GM23338 (cell line): Measurements from ENCODE around the gene MYO9A.

Experiments
- CREB1 ChIP-seq: fragments of 250-450 bp; sonication (Bioruptor Pico); IDR thresholded peaks from 2 replicates; pipeline ENCODE4 v1.5.0; 2020; ENCODE audit warnings: low read depth, mild to moderate bottlenecking, moderate library complexity
- CTCF ChIP-seq, 2 experiments: fragments of 200-600 bp in 1 of 2; sonication (generic) in 1 of 2; conservative IDR thresholded peaks; 2 replicates each; pipeline versions ENCODE4 v1.5.1 to v1.6.1; 2016 to 2017; ENCODE audit warnings: antibody characterized with exemption in 2 of 2, low read depth in 2 of 2, mild to moderate bottlenecking in 2 of 2, moderate library complexity in 1 of 2
- EZH2 ChIP-seq: fragments of 200-600 bp; sonication (generic); IDR thresholded peaks from one replicate; pipeline ENCODE4 v1.8.0; 2017; ENCODE audit warnings: antibody characterized with exemption, mild to moderate bottlenecking, low read depth; ENCODE audit not compliant: unreplicated experiment
- EZH2phosphoT487 ChIP-seq: fragments of 200-600 bp; sonication (generic); IDR thresholded peaks from one replicate; pipeline ENCODE4 v1.8.1; 2018; ENCODE audit warnings: antibody characterized with exemption; ENCODE audit not compliant: unreplicated experiment
- JUNB ChIP-seq: IDR thresholded peaks from one replicate; pipeline ENCODE4 v1.6.1; 2016; ENCODE audit warnings: antibody characterized with exemption; ENCODE audit not compliant: unreplicated experiment
- POLR2AphosphoS5 ChIP-seq: IDR thresholded peaks from 2 replicates; pipeline ENCODE4 v1.6.1; 2016; ENCODE audit warnings: antibody characterized with exemption, low read depth

- TF ChIP-seq CTCF (conservative IDR thresholded peaks at IDR 0.05; ENCODE audit: low read depth in 2 of 2) (no peak), CREB1 (CRISPR knock-in tag) (no peak), EZH2phosphoT487 (no peak), EZH2 (no peak), POLR2AphosphoS5 (no peak), JUNB (no peak)
Observed at GRCh38 chr15:72106068-72106467, 11.9 kb downstream of the MYO9A start.
